Chondrocyte (in vitro differentiated cells): ENCODE measurements around the gene LANCL1. TPM values are rescaled to one million over a fixed set of nuclear protein-coding genes. Genes with fewer than 3 reads are reported as not detected.

ENCODE experiments used
- DNase-seq: peaks from one replicate; pipeline ENCODE4 v3.0.0; 2021; ENCODE audit warnings: mixed read lengths, low spot score
- H3K27ac Mint-ChIP-seq: one replicate; pipeline ENCODE4 v1.8.0; 2021; ENCODE audit warnings: mild to moderate bottlenecking, moderate library complexity, mixed read lengths; ENCODE audit not compliant: unreplicated experiment
- H3K27me3 Mint-ChIP-seq: 2 replicates; pipeline ENCODE4 v1.8.0; 2021; ENCODE audit warnings: low read depth, mixed read lengths
- H3K36me3 Mint-ChIP-seq: 2 replicates; pipeline ENCODE4 v1.8.0; 2021; ENCODE audit warnings: low read depth, mixed read lengths
- H3K4me1 Mint-ChIP-seq: 2 replicates; pipeline ENCODE4 v1.8.0; 2021; ENCODE audit warnings: low read depth, mild to moderate bottlenecking, mixed read lengths
- H3K4me3 Mint-ChIP-seq: one replicate; pipeline ENCODE4 v1.8.0; 2021; ENCODE audit warnings: mild to moderate bottlenecking, moderate library complexity, mixed read lengths; ENCODE audit not compliant: unreplicated experiment
- H3K9me3 Mint-ChIP-seq: 2 replicates; pipeline ENCODE4 v1.8.0; 2021; ENCODE audit warnings: low read depth, mixed read lengths
- CTCF ChIP-seq: fragments of 200-600 bp; sonication (generic); IDR thresholded peaks from 2 replicates; pipeline ENCODE4 v1.5.0; 2021; ENCODE audit warnings: antibody characterized with exemption, mild to moderate bottlenecking, moderate library complexity
- total RNA-seq: library from RNA; stranded (reverse); gene quantifications from 3 replicates; pipeline ENCODE4 v1.2.1, GENCODE V29; 2021

Gene LANCL1
- total RNA-seq, 1 donor from 2014 or later: 52.1 TPM

- H3K36me3 Mint-ChIP-seq: peaks cover 16% of the 10 kb centered on the region
- no peak for DNase-seq
- H3K27me3 Mint-ChIP-seq: no peaks in the 10 kb centered on the region
- TF ChIP-seq CTCF: no peak
- H3K9me3 Mint-ChIP-seq: peaks cover 10% of the 10 kb centered on the region
- H3K4me3 Mint-ChIP-seq: no peak overlapping the region
- no peak overlapping the region for H3K27ac Mint-ChIP-seq
- H3K4me1 Mint-ChIP-seq: no peaks in the 10 kb centered on the region
These were observed 34.1 kb downstream of the LANCL1 start for GRCh38 chr2:210442457-210442856.

DNA sequence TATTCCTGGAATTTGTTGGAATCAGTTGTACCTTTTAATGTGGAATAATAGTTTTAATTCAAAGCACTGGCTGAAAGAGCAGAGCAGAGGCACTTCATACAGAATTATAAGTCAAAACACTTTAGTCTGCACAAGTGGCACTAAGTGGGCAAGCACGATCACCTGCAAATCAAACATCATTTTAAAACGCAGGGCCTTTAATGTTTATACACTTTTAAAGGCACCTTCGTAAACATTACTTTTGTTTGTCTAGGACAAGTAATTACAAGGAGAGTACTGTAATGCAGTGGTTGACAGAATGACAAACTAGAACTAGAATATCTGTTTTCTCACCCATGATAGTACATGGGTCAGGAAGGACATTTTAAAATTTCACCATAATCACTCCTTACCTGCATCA, 36.4 kb downstream of the LANCL1 start:
- DNase-seq: no peak
- Mint-ChIP-seq H3K36me3 (peaks cover 22% of the 10 kb centered on the region), H3K9me3 (no peaks in the 10 kb centered on the region)

GRCh38 chr2:210435439-210435838, 41.1 kb downstream of the LANCL1 start:
- Mint-ChIP-seq H3K27ac (no peak overlapping the region), H3K4me1 (no peaks in the 10 kb centered on the region), H3K4me3 (no peak overlapping the region), H3K27me3 (no peaks in the 10 kb centered on the region), H3K36me3 (peaks cover 45% of the 10 kb centered on the region), H3K9me3 (peaks cover 4% of the 10 kb centered on the region)
- no peak for TF ChIP-seq CTCF
- no peak for DNase-seq

More for the DNA sequence above, 36.4 kb downstream of the LANCL1 start:
- no peak overlapping the region for H3K27ac Mint-ChIP-seq
- no peak for TF ChIP-seq CTCF
- H3K4me3 Mint-ChIP-seq: no peak overlapping the region
- H3K4me1 Mint-ChIP-seq: no peaks in the 10 kb centered on the region
- no peaks in the 10 kb centered on the region for H3K27me3 Mint-ChIP-seq

- no peak for TF ChIP-seq CTCF
- H3K9me3 Mint-ChIP-seq: peaks cover 10% of the 10 kb centered on the region
- peaks cover 44% of the 10 kb centered on the region for H3K36me3 Mint-ChIP-seq
- no peak for DNase-seq
- no peak overlapping the region for H3K4me3 Mint-ChIP-seq
- H3K27me3 Mint-ChIP-seq: no peaks in the 10 kb centered on the region
- H3K4me1 Mint-ChIP-seq: no peaks in the 10 kb centered on the region
- no peak overlapping the region for H3K27ac Mint-ChIP-seq
These were observed 43.9 kb downstream of the LANCL1 start for GRCh38 chr2:210432633-210433032.

GRCh38 chr2:210429403-210430137, 47.0 kb downstream of the LANCL1 start:
- DNase-seq: no peak
- H3K9me3 Mint-ChIP-seq: peaks cover 37% of the 10 kb centered on the region
- no peaks in the 10 kb centered on the region for H3K4me1 Mint-ChIP-seq
- H3K27ac Mint-ChIP-seq: no peak overlapping the region
- H3K4me3 Mint-ChIP-seq: no peak overlapping the region
- H3K36me3 Mint-ChIP-seq: peaks cover 45% of the 10 kb centered on the region
- no peak for TF ChIP-seq CTCF
- no peaks in the 10 kb centered on the region for H3K27me3 Mint-ChIP-seq
